Activated T-cell treated with anti-CD3 and anti-CD28 coated beads for 24 hours (primary cell): ENCODE data around the gene IGSF5.
"Not testable (repeated sequence)": the region's sequence is repeated elsewhere in the genome, so short reads cannot be mapped to it uniquely, and the experiment has no call there.

Experiments used
- DNase-seq: peaks from one replicate; pipeline ENCODE4 v3.0.0-alpha.2; 2020; ENCODE audit warnings: low read depth

The IGSF5 gene

DNA sequence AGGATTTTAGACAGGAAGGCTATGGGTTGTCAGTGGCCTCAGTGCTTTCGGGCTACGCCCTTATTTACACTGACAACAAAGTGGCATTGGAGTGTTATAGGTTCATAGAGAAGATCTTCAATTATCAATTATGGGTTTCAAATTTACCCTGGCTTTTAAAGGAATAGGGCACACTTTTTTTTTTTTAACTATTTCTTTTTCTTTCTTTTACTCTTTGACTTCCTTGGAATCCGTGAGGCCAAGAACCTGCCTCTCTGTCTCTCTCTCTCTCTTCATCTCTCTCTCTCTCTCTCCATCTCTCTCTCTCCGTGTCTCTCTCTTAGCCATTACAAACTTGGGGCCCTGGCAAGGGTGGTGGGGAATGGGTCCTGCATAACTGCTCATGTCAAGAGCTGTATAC, at the start of gene IGSF5:
Gene IGSF5, plus strand, starts transcription at position 301 of the 400 bp plus-strand sequence. CDS start 327 bp downstream, outside the sequence.
- DNase-seq: not testable (repeated sequence)

DNA sequence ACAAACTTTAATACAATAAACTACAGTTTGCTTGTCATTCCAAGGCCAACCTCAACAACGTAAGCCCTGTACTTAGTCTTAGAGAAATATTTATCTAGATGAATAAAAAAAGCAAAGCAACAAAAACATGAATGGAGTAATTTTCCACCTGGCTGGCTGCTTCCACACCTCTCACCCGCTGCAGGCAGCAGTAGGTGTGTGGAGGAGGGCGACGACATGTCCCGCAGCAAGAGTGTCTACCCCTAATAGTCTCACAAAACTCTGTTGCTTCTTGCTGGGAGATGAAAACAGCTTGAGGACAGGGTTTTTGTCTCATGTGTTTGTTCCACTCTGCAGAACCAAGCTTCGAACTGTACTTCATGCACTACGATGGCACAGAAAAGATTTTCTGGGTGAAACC, 48.8 kb upstream of the IGSF5 start:
- DNase-seq: no peak

GRCh38 chr21:39696618-39697017, 48.4 kb upstream of the IGSF5 start:
- DNase-seq: no peak

DNA sequence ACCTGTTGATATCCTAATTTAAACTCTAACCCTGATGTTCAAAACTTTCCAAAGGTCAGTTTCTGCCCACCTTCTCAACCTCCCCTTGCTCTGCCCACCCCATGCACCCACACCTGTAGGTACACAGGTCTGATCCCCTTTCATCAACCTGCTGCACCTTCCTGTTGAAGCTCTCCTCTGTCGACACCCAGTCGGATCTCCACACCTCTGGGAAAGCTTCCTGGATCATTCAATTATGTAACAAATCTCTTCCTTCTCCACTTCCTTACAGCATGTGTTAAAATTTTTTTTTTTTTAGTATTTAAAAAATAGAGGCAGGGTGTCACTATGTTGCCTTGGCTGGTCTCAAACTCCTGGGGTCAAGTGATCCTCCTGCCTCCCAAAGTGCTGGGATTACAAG, 44.7 kb upstream of the IGSF5 start:
- DNase-seq: no peak

DNA sequence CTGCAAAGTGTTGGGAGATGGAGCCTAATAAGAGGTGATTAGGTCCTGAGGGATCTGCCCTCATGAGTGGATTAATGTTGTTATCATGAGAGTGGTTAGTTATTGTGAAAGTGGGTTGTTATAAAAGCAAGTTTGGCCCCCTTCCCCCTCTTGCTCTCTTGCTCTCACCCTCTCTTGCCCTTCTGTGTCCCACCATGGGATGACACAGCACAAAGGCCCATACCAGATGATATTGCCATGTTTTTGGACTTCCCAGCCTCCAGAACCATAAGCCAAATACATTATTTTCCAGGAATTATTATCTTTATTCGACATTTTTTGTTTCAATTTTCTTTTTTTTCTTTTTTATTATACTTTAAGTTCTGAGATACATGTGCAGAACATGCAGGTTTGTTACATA, 41.4 kb upstream of the IGSF5 start:
- DNase-seq: no peak

DNA sequence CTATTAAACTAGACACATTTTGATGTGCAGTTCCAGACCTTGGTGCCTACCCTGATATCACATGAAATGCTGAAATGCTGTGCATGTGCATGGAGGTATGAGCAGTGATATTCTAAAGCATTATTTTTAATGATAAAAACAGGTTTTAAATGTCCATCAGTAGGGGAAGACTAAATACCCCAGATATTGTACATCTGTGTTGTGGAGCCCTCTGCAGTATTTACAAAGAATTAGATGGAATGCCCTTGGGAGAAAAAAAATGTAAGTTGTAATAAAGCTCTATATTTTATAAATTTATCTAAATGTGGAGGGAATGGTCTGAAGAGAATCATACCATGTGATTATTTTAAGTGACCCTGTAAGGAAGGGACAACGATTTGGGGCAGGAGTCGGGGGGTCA, 39.1 kb upstream of the IGSF5 start:
- DNase-seq: no peak

DNA sequence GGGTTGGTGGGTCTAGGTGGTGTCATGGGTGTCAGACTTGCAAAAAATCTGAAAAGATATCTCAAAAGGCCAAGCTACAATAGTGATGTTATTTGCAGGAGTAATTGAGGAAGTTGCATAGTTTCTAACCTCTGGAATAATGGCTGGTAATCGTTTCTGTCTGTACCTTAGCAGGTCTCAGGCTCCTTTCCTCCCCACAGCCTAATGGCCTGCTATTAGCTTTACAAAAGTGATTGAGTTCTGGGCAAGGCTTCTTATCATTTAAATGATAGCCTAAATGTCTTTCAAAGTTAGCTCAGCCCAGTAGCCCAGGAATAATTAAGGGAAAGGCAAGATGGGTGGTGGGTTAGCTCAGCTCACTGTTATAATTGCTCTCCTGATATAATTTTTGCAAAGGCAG, 37.7 kb upstream of the IGSF5 start:
- no peak for DNase-seq

GRCh38 chr21:39710866-39711265, 34.1 kb upstream of the IGSF5 start:
- DNase-seq: no peak

DNA sequence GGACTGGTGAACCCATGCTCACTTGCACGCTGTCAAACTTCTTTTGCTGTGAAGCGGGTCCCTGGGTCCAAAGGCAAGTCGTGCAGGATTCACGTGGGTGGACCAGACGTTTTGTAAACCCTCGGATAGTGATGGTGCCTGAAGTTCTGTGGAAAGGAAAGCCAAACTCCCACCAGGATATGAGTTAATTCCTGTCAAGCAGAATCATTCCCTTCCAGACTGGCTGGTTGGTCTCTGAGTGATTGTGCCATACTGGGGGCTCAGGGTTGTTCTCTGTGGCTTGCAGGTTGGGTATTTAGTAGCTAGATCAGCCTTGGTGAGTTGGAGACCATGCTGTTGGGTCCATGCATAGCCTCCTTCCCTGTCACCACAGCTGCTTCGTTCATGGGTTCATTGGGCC, 32.7 kb upstream of the IGSF5 start:
- no peak for DNase-seq

DNA sequence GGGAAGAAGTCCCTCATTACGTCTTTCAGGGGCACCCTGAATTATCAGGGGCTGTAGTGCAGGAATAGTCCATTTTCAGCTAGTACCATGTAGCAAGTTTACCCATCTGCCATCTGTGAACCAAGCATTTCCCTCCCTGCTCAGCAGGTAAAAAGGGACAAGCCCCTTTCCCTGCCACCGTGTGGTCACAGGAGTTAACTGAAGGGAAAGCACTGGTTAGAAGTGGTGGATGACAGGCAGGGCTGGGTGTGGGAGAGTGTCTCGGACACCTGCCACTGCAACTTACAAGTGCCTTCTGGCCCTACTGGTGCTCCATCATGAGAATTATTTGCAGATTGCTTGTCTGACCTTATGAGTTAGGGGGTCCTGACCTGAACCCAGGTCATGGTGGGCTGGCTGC, 32.0 kb upstream of the IGSF5 start:
- no peak for DNase-seq

GRCh38 chr21:39713905-39714304, 31.1 kb upstream of the IGSF5 start:
- no peak for DNase-seq

DNA sequence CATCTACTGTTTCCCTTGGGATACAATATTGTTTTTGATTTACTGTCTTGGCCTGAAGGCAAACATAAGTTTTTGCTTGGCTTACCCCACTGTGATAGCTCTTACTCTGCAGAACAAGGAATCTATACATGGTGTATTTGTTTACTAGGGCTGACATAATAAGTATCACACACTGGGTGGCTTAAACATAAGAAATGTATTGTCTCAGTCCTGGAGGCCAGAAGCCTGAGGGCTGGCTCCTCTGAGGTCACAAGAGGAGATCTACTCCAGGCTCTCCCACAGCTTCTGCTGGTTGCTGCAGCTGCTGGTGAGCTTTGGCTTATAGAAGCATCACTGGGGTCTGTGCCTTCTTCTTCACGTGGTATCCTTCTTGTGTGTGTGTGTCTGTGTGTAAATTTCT, 30.7 kb upstream of the IGSF5 start:
- DNase-seq: no peak

DNA sequence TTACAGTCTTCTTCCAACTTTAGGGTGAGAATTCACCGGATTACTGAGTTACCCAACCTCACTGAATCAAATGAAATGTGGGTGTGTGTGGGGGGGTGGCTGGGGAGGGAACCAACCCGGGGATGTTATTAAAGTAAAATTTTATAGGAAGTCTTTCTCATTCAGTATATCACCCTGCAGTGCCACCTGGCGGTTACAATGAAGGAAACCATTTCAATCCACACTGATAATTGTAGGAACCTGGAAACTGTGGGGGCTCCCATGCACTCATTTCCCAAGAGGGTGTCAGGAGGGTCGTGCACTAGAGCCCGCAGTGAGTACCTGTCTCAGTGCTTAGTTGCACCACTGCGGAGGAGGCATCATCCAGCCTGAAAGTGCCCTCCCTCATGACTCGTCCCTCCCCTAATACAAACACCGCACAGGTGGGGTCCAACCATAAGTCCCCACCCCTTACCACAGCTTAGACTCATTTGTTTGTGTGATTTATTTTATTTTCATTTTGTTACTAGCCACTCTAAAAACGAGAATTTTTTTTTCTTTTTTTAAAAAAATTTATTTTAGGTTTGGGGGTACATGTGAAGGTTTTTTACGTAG, 29.1 kb upstream of the IGSF5 start:
- peak; percentile 14 for DNase-seq

GRCh38 chr21:39720126-39720778, 24.7 kb upstream of the IGSF5 start:
- DNase-seq: no peak

DNA sequence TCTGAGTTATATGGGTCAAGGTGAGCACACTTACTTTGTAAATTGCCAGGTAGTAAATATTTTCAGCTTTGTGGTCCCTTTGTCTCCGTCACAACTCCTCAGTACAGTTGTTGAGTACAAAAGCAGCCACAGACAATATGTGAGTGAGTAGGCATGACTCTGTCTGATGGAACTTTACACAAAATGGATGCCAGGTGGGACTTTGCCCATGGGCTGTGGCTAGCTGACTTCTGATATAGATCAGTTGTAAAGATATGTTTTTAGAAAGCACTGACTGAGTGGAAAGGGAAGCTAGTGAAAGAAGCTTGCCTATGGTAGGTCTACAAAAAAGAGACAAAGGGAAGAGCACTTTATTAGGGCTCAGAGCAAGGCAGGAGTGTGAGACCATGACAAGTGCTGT, 23.1 kb upstream of the IGSF5 start:
- DNase-seq: no peak

DNA sequence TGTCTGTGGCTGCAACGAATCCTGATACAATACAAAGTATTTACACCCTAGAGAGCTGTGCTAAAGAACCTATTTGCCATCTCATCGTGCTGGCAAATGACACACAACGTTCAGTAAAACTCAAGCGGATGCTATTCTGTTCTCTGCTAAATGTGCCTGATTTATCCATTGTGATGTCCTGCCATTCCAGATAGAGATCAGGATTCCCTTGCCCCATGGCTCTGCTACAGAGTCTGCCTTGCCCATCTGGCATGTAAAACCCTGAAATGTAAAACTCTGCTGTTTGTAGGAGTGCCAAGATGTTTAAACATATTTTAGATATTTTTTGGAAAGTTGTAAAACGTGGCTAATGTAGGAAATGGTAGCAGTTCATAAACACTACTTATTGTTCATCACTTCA, 20.0 kb upstream of the IGSF5 start:
- DNase-seq: no peak

DNA sequence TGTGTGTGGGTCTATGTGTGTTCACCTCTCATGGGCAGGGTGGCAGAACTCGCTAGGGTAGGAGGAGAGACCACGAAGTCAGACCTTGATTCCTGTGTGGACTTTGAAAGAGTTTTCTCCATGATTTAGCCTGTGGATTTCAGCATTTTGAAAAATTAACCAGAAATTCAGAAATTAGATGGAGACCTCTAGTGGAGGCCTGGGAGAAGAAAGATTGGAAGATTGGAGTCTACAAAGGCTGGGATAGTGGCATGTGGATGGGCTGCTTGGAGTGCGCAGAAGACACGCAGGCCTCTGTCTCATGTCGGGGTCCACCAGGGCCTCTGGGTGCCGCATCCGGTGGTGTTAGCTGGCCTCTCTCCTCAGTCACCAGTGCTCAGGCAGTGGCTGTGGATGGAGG, 18.9 kb upstream of the IGSF5 start:
- no peak for DNase-seq

DNA sequence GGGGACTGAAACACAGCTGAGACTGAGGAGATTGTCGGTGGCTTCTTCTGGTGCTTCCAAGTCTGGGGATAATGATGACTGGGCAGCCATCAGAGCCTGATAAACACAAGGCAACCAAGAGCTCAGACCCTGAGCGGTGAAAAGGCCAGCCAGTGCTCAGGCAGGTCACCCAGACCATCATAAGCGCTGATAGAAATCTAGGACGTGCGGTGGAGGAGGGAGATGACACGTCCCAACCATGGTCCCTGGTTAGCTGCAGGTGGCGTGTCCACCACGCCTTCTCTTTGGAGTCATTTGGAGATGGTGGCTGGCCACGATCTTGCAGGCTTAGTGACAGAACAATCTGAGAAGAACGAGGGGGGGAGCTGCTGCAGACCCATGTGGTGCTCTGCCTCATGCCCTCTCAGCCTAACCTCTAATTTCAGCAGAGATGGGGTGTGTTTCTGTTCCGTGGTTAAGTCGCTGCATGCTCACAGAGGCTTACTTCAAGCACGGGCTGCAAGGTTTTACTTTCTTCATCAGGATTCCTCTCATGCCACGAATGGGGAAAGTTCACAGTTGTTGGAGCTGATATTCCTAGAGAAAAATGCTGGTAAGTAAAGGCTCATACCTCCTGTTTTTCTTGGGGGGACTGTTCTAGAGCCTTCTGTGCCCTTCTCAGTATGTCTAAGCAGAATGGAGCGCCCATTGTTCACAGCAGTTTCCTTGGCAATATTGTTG, 17.4 kb upstream of the IGSF5 start:
- DNase-seq: no peak

GRCh38 chr21:39728341-39728740, 16.6 kb upstream of the IGSF5 start:
- no peak for DNase-seq

DNA sequence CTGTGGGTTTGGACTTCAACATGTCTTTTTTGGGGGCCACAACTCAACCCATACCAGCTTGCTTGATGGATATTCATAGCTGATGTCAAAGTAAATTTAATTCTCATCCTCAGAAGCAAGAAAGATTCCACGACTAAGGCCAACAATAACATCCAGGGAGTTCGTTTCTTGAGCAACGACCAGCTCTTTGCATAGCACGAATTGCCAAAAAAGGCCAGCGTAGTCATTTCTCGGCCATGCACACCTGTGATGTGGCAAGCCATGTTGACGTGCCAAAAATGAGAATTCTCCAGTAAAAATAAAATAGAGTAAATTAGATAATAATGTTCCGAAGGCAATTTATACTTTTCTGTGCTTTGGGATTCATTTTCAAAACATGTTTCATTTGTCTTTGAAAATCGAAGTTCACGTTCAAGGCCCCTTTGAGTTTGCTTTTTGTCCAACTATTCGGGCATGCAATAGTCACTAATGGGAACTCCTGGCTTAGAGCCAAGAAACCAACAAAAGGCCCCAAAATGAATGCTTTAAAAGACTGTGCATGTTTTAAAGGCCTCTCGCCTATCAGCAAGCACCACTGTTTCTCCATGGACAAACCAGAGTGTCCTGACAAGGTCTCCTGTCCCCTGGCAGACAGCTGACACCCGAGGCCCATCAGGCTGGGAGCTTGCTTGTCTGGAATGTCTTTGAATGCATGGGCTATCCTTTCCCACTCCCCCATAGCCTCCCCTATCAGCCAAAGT, 14.4 kb upstream of the IGSF5 start:
- no peak for DNase-seq

DNA sequence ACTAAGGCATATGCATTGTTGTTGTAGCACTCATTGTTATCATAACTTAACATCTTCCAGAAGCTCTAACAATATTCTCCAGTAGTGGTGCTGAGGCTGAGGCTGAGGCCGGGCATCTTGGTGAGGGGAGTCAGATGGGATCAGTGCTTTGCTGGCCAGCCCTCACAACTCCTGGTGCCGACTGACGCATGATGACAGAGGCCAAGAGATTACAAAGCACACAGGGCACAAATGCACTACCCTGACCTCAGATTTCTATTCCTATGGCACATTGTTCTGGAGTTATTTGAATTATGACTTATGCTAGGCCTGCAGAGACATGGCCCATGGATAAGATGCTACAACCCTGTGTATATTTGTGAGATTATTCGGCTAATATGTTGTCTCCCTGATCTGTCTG, 8.3 kb upstream of the IGSF5 start:
- DNase-seq: no peak

GRCh38 chr21:39737376-39738000, 7.5 kb upstream of the IGSF5 start:
- no peak for DNase-seq
